Panc1 (cell line): ENCODE measurements around the gene RNF212. TPM values are rescaled to one million over a fixed set of nuclear protein-coding genes. Genes with fewer than 3 reads are reported as not detected.

Experiments
- ATAC-seq: fragments of 200-7000 bp; cut with Tn5 transposase; 2 replicates; pipeline ENCODE4 v1.9.1; 2020; ENCODE audit warnings: mild to moderate bottlenecking, moderate library complexity
- BruUV-seq: library from RNA; stranded (reverse); fragments of 400-500 nt; replicated peaks from 2 replicates; lab custom pipeline; 2021; lab: Mats Ljungman, UMichigan
- CTCF ChIA-PET: fragments of 300-600 bp; sonication (Branson Sonifier 250); formaldehyde crosslinking; loops from one replicate; lab custom pipeline; 2022; ENCODE audit warnings: antibody characterized with exemption; lab: Charles Lee
- POLR2A ChIA-PET: fragments of 300-600 bp; sonication (Branson Sonifier 250); formaldehyde crosslinking; loops from one replicate; lab custom pipeline; 2022; ENCODE audit warnings: antibody characterized with exemption; lab: Charles Lee
- DNase-seq: peaks from one replicate; pipeline ENCODE4 v3.0.0-alpha.2; 2010; ENCODE audit warnings: low read depth, low spot score
- H3K27ac ChIP-seq: 2 replicates; pipeline ENCODE4 v1.5.1; 2011; ENCODE audit warnings: mild to moderate bottlenecking, low read length, inconsistent platforms
- H3K27me3 ChIP-seq: fragments of 200-500 bp; sonication (Bioruptor generic); 2 replicates; pipeline ENCODE4 v1.6.0; 2014; ENCODE audit warnings: low read length, inconsistent platforms; ENCODE audit not compliant: control insufficient read depth, insufficient read depth
- H3K36me3 ChIP-seq: fragments of 200-500 bp; sonication (Bioruptor generic); 2 replicates; pipeline ENCODE4 v1.5.1; 2014; ENCODE audit warnings: inconsistent platforms, mild to moderate bottlenecking, low read length, moderate library complexity; ENCODE audit not compliant: control insufficient read depth, insufficient read depth
- H3K4me1 ChIP-seq: 2 replicates; pipeline ENCODE4 v1.5.1; 2011; ENCODE audit warnings: inconsistent platforms, mild to moderate bottlenecking, low read length, moderate library complexity; ENCODE audit not compliant: control insufficient read depth, insufficient read depth
- H3K4me3 ChIP-seq, 2 experiments: 2 replicates each; pipeline ENCODE4 v1.5.1; 2011 to 2012; ENCODE audit warnings: low read depth in 2 of 2, low read length in 2 of 2, mild to moderate bottlenecking in 2 of 2, inconsistent platforms in 1 of 2, moderate library complexity in 1 of 2
- H3K9me3 ChIP-seq: fragments of 200-500 bp; sonication (Bioruptor generic); 2 replicates; pipeline ENCODE4 v1.5.1; 2014; ENCODE audit warnings: low read depth, mild to moderate bottlenecking, inconsistent platforms, low read length, moderate library complexity; ENCODE audit not compliant: control insufficient read depth, insufficient read depth
- POLR2AphosphoS5 ChIP-seq: IDR thresholded peaks from 2 replicates; pipeline ENCODE4 v1.6.1; 2012; ENCODE audit warnings: mild to moderate bottlenecking, low read depth, low read length, moderate library complexity
- SIN3A ChIP-seq: IDR thresholded peaks from 2 replicates; pipeline ENCODE4 v1.6.1; 2012; ENCODE audit warnings: low read depth, mild to moderate bottlenecking, low read length, moderate library complexity, borderline replicate concordance; ENCODE audit not compliant: insufficient read depth
- TCF7L2 ChIP-seq: IDR thresholded peaks from 2 replicates; pipeline ENCODE4 v1.6.1; 2011; ENCODE audit warnings: mild to moderate bottlenecking, low read depth, low read length, inconsistent platforms
- in situ Hi-C: cut with HindIII; loops from 2 replicates; pipeline ENCODE4 v1.10.0; 2016; ENCODE audit warnings: low sequenced_read_pairs, low pct_unique_long_range_greater_than_20kb
- intact Hi-C: fragments of 100-400 bp; cut with micrococcal nuclease; formaldehyde crosslinking; loops from one replicate; pipeline ENCODE4 v1.10.0; 2022; ENCODE audit not compliant: unreplicated experiment
- total RNA-seq: library from RNA; stranded (reverse); gene quantifications from one replicate; pipeline ENCODE4 v1.2.1, GENCODE V29; 2021; ENCODE audit not compliant: unreplicated experiment
- TF ChIP-seq, protein P1 (sequence below), 2 experiments: IDR thresholded peaks; 2 replicates each; pipeline ENCODE4 v1.6.1; 2011 to 2012; ENCODE audit warnings: low read depth in 2 of 2, control low read depth in 1 of 2, low read length in 1 of 2, mild to moderate bottlenecking in 1 of 2, moderate library complexity in 1 of 2; ENCODE audit not compliant: insufficient read depth in 1 of 2
- TF ChIP-seq, protein P2 (sequence below): fragments of 450-650 bp; IDR thresholded peaks from 2 replicates; pipeline ENCODE4 v1.5.1; 2017; ENCODE audit warnings: mild to moderate bottlenecking

RNF212 gene
- total RNA-seq, 1 experiment from 2014 or later, result not detected

DNA sequence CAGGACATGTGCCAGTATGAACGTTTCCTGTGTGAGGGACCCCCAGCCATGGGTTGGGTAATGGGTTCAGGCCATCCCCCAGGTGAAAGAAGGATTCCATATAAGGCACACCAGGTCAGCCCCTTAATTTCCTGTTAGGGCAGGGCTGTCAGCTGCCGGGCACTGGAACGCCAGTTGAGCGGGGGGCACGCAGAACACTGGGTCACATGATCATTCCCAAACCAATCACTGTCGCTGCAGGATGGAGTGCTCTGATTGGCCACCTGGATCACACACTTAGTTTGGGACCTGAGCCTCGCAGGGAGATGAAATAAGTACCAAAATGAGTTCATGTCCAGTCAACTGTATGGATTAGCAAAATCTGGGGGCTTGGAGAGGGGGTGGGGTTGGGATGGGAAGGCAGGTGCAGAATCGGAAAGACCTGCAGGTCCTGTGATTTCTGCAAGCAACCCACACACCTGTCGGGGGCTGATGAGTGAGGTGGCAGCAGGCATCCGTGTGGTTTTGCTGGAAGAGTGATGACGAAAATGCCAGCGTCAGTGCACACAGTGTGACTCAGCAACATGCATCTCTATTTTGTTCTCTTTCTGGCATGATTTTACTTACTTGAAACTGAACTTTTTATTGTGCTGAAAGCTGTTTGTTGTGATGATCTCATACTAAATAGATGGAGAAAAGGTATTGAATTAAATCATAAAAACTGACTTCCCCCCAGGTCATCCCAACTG is 32.2 kb downstream of the RNF212 start:
- H3K27ac ChIP-seq, result no peak overlapping the region
- DNase-seq (no peak), ATAC-seq (no peak)
- no peak for TF ChIP-seq POLR2AphosphoS5
- TF ChIP-seq SIN3A, result no peak
- TF ChIP-seq, protein P1, sequence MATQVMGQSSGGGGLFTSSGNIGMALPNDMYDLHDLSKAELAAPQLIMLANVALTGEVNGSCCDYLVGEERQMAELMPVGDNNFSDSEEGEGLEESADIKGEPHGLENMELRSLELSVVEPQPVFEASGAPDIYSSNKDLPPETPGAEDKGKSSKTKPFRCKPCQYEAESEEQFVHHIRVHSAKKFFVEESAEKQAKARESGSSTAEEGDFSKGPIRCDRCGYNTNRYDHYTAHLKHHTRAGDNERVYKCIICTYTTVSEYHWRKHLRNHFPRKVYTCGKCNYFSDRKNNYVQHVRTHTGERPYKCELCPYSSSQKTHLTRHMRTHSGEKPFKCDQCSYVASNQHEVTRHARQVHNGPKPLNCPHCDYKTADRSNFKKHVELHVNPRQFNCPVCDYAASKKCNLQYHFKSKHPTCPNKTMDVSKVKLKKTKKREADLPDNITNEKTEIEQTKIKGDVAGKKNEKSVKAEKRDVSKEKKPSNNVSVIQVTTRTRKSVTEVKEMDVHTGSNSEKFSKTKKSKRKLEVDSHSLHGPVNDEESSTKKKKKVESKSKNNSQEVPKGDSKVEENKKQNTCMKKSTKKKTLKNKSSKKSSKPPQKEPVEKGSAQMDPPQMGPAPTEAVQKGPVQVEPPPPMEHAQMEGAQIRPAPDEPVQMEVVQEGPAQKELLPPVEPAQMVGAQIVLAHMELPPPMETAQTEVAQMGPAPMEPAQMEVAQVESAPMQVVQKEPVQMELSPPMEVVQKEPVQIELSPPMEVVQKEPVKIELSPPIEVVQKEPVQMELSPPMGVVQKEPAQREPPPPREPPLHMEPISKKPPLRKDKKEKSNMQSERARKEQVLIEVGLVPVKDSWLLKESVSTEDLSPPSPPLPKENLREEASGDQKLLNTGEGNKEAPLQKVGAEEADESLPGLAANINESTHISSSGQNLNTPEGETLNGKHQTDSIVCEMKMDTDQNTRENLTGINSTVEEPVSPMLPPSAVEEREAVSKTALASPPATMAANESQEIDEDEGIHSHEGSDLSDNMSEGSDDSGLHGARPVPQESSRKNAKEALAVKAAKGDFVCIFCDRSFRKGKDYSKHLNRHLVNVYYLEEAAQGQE (IDR thresholded peaks at IDR 0.05; ENCODE audit: insufficient read depth in 1 of 2, low read depth in 2 of 2, low read length in 1 of 2), result no peak
- no peak for TF ChIP-seq TCF7L2
- TF ChIP-seq, protein P2, sequence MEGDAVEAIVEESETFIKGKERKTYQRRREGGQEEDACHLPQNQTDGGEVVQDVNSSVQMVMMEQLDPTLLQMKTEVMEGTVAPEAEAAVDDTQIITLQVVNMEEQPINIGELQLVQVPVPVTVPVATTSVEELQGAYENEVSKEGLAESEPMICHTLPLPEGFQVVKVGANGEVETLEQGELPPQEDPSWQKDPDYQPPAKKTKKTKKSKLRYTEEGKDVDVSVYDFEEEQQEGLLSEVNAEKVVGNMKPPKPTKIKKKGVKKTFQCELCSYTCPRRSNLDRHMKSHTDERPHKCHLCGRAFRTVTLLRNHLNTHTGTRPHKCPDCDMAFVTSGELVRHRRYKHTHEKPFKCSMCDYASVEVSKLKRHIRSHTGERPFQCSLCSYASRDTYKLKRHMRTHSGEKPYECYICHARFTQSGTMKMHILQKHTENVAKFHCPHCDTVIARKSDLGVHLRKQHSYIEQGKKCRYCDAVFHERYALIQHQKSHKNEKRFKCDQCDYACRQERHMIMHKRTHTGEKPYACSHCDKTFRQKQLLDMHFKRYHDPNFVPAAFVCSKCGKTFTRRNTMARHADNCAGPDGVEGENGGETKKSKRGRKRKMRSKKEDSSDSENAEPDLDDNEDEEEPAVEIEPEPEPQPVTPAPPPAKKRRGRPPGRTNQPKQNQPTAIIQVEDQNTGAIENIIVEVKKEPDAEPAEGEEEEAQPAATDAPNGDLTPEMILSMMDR, result no peak
- in situ Hi-C loops (no loop called here), intact Hi-C loops (no loop called here)
- no peaks in the 10 kb centered on the region for H3K27me3 ChIP-seq
- H3K4me1 ChIP-seq, result peaks cover 7% of the 10 kb centered on the region; the same call in 1 of the 2 replicates
- no peak overlapping the region for H3K4me3 ChIP-seq
- H3K36me3 ChIP-seq, result no peaks in the 10 kb centered on the region
- H3K9me3 ChIP-seq, result no peaks in the 10 kb centered on the region
- POLR2A ChIA-PET, result no interaction called here
- no TSS peak for BruUV-seq
- CTCF ChIA-PET, result no interaction called here

DNA sequence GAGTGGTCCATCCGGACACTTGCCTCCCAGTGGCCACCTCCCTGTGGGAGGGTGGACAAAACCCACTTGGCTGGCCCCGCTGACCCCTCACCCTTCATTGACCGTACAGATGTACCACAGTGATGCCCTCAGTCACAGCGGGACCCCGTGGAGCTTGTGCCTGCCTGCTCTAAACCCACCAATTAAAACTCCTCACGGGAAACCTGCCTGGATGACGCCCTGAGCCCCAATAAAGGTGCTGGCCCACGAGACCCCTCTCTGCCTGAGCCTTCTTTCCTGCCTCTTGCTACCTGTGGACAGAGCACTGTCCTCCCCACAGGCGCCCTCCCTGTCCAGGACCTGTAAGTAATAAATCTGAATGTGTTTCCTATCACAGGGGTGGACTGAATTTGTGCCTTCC is 32.9 kb downstream of the RNF212 start:
- in situ Hi-C loops, result no loop called here

More for the DNA sequence above, 32.9 kb downstream of the RNF212 start:
- Histone ChIP-seq H3K27ac (no peak overlapping the region), H3K4me3 (no peak overlapping the region), H3K27me3 (no peaks in the 10 kb centered on the region), H3K36me3 (no peaks in the 10 kb centered on the region), H3K4me1 (peaks cover 7% of the 10 kb centered on the region; the same call in 1 of the 2 replicates), H3K9me3 (no peaks in the 10 kb centered on the region)
- CTCF ChIA-PET, result no interaction called here
- TF ChIP-seq, protein P1 (IDR thresholded peaks at IDR 0.05; ENCODE audit: insufficient read depth in 1 of 2, low read depth in 2 of 2, low read length in 1 of 2), result no peak
- TF ChIP-seq TCF7L2 (no peak), POLR2AphosphoS5 (no peak), SIN3A (no peak)
- TF ChIP-seq, protein P2, result no peak
- POLR2A ChIA-PET, result no interaction called here
- no peak for DNase-seq
- BruUV-seq, result no TSS peak
- ATAC-seq, result no peak
- intact Hi-C loops, result no loop called here
